GOT3 (cell line): Measurements from ENCODE around the gene FREM3.

Source experiments
- DNase-seq: peaks from one replicate; lab custom pipeline; 2025; ENCODE audit warnings: mixed read lengths; lab: John Stamatoyannopoulos, UW

FREM3 gene

DNA sequence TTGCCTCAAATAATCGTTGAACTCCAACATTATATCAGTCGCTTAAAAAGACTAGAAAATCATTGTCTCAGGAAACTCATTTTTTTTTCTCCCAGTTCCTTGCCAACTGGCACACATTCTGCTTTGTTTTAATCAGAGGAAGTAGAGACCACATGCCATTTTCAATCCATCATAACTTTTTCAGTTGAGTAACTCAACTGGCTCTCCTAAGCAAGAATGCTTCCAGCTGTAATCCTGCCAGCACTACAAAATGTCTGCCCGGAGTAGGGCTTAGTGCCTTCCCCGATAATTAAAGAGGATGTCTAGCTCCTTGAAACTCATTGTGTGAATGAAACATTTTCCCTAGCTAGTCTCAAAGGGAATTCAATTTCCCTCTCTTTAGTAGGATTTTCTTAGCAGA, 33.0 kb downstream of the FREM3 start:
- no peak for DNase-seq

DNA sequence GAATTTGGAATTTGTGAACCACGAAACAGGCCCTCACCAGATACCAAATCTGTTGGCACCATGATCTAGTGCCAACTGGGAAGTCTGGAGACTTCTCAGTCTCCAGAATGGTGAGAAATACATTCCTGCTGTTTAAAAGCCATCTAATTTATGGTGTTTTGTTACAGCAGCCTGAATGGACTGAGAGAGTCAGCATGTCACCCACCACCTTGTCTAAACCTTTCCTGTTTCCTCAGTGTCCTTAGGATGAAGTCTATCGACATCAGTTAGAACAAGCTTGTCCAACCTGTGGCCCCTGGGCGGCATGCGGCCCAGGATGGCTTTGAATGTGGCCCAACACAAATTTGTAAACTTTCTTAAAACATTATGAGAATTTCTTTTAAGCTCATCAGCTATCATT, 42.1 kb downstream of the FREM3 start:
- DNase-seq, result no peak

DNA sequence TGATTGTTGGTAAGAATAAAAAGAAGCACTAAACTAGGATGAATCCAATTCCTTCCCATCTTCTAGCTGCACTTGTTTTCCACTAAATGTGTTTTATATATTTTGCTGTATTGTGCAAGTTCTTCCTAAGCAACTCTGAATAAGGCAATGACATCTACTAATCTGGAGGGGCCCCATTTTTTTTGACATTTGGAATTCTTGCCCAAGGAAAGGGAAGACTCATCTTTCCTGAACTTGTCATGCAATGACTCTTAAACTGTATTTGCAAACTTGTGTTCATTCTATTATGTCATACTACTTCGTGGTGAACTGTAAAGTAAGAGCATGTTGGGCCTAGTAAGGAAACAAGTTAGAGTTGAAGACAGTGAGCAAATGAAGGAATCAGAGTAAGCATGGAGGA, 45.9 kb downstream of the FREM3 start:
- no peak for DNase-seq

- no peak for DNase-seq
These were observed 47.4 kb downstream of the FREM3 start for GRCh38 chr4:143653031-143653430.

DNA sequence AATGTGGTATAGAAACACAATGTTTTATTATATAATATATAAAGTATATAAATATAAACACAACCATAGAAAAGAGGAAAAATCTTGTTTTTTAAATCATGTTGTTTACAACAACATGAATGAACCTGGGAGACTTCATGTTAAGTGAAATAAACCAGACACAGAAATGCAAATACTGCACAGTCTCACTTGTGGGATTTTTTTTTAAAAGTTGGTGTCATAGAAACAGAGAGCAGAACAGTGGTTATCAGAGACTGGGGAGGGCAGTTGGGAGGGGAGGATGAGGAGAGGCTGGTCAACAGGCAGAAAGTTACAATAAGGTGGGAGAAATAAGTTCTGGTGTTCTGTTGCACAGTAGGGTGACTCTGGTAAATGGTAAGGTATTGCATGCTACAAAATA, 57.1 kb downstream of the FREM3 start:
- no peak for DNase-seq

GRCh38 chr4:143642611-143643010, 57.9 kb downstream of the FREM3 start:
- no peak for DNase-seq

- DNase-seq, result no peak
These were observed 59.1 kb downstream of the FREM3 start for GRCh38 chr4:143641361-143641760.

DNA sequence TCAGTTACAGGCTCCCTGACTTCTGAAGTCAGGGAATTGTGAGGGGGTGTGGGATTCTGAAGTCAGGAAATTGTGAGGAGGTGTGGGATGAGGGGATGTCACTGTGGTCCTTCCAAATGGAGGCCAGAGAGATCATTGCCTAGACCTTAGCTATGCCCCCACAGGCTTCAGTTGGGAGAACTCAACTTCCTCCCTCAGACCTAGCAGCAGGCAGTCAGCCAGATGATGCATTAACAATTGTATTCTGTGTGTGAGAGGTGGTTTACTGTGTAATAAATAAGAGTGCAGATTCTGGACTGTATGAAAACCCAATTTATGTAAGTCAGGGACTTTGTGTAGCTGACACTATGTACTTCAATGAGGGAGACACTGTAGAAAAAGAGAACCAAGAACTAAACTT, 65.7 kb downstream of the FREM3 start:
- no peak for DNase-seq

GRCh38 chr4:143633833-143634232, 66.6 kb downstream of the FREM3 start:
- no peak for DNase-seq

DNA sequence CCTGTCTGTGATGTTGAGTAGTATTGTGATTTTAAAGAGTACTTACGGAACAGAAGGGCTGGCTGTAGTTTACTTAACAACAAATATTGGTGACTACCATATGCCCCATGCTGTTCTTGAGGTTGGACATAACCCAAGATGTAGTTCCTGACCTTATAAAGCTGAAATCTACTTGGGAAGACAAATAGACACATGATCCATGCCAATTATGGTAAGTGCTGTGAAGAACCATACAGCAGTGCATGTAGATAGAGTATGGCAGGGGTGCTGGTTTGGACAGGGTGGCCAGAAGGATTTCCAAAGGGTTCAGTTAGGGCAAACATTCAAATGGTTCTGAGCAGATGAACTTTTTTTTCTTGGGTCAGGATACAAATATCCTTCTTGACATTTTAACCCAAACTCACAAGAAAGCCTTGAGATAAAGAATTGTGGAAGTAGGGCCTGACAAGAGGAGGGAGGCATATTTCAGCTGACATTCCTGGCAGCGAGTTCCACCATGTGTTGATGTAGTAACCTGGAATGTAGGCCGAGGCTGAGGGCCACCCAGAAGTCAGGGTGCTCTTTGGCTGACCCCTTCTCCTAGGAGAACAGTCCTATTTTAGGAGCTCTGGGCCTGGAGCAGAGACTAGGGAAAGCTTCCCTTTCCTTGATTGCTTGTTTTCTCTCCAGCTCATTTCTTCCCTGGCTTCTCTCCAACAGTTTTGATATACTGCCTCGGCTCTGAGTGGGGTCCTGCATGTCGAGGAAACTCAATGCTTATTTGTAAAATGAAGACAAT, 74.2 kb downstream of the FREM3 start:
- no peak for DNase-seq

DNA sequence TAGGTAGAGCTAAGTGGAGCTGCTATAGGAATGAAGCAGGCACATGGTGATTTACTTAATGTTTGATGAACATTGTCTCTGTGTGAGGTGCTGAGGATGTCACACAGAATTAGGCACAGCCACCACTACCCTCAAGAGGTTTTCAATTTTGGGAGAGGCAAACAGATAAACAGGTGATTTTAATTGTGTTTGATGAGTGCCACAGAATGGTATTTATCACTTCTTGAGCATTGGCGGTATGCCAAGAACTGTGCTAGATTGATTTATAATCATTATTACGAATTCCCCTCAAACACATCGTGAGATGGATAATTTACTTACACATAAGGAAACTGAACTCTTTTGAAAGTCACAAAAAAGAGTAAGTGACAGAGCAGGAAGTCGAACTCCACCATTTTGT, 74.8 kb downstream of the FREM3 start:
- DNase-seq, result no peak

GRCh38 chr4:143623896-143624295, 76.6 kb downstream of the FREM3 start:
- DNase-seq, result no peak

- no peak for DNase-seq
These were observed 81.7 kb downstream of the FREM3 start for GRCh38 chr4:143618811-143619210.

GRCh38 chr4:143617994-143618679, 82.3 kb downstream of the FREM3 start:
- no peak for DNase-seq

DNA sequence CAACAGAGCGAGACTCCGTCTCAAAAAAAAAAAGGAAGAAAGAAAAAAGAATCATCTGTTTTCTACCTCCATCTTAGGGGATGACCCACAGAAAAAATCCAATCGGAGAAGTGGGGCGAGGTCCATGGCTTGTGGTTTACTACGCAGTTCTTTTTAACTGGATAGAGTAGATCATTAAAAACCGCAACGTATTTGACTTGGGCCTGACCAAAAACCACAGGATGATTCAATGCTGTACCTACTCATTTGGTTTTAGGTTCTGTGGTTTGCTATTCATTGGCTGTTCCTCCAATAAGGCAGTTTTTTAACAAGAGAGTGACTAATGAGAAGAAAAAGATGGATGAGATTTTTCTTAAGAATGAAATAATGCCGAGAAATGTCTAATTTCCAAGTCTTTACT, 83.7 kb downstream of the FREM3 start:
- DNase-seq, result no peak

DNA sequence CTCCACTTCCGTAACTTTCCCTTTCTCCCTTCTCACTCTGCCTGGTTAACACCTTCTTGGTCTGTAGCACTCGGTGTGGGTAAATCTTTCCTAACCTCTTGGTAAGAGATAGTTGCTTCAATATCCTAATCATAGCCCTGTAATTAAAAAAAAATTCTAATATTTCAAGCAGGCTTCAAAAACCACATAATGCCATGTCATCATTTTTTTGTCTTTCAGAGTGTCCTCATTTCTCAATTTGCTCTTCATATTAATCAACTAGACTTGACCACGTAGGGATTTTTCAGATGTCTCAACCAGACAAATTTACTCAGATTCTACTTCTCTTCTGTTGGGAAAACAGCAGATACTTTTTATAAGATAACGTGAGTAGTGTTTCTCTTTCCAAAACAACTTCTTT, 91.0 kb downstream of the FREM3 start:
- DNase-seq, result no peak

DNA sequence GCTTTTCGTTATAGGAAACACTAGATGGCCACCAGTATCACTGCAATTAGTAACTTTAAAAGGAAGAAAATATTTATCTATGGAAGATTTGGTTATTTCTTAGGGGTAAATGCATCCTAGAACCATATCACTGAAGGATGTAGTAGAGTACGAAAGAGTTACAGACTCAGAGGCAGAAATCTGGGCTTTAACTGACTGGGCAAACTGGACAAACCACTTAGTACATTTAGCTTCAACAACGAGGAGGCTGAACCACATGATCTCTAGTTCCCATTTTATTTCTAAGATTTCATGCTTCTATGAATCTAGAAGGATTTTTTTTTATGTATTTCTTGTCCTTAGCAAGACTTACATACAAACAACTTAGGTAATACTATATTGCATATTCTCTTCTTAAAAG, 94.0 kb downstream of the FREM3 start:
- DNase-seq, result no peak

DNA sequence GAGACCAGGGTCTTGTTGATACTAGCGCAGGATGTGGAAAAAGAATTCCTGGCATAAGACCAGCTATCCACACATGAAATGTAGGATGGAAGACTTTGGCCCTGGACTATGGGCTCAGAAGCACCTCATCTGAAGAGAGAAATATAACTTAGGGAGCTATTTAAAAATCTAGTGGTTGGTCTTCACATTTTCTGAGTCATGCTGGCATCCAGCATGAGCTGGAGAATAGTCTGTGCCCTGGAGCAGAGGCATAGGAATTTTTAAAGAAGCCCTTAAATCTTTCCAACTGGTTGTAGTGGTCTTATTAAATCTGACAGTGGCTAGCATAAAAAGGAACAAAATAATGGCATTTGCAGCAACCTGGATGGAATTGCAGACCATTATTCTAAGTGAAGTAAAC, 100.6 kb downstream of the FREM3 start:
- DNase-seq, result no peak

DNA sequence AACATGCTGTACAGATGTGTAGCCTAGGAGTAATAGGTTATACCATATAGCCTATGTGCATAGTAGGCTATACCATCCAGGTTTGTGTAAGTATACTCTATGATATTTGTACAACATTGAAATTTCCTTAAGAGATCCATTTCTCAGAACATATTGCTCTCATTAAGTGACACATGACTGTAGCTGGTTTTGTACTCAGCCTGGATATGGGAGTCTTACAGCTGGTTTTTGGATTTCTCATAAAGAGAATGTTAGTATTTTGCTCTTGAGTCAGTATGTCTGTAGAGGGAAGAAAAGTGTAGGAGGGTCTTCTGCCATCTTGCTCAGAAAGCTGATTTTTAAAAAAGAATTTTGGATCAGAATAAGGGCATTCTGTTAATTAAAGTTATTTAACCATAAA, 101.7 kb downstream of the FREM3 start:
- DNase-seq, result no peak

DNA sequence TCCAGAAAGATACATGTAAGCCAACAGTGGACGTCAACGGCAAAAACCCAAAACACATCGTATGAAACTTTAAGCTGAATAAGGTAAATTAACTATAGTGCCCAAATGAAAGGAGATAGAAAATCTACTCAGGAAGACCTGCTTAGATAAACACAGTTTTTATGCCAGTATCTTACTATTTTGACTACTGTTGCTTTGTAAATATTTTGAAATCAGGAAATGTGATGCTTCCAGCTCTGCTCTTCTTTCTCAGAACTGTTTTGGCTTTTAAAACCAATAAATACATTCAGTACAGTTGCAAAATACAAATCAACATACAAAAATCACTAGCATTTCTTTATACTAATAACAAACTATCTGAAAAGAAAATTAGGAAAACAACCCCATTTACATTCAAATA, 103.2 kb downstream of the FREM3 start:
- DNase-seq, result no peak

GRCh38 chr4:143587703-143588102, 112.8 kb downstream of the FREM3 start:
- no peak for DNase-seq

GRCh38 chr4:143586080-143586479, 114.4 kb downstream of the FREM3 start:
- no peak for DNase-seq

- DNase-seq, result no peak
These were observed 114.9 kb downstream of the FREM3 start for GRCh38 chr4:143585548-143585947.
